PC-9 (cell line): ENCODE data around the gene HTRA3.

Experiments used
- CTCF ChIP-seq: fragments of 200-600 bp; sonication (generic); conservative IDR thresholded peaks from 2 replicates; pipeline ENCODE4 v1.6.1; 2017; ENCODE audit warnings: mixed run types, antibody characterized with exemption, mild to moderate bottlenecking, moderate library complexity
- EZH2 ChIP-seq: fragments of 200-600 bp; sonication (generic); IDR thresholded peaks from 2 replicates; pipeline ENCODE4 v1.8.0; 2017; ENCODE audit warnings: antibody characterized with exemption, low read depth

- no peak for TF ChIP-seq EZH2
- TF ChIP-seq CTCF = no peak
Observed at GRCh38 chr4:8304827-8305695, 35.5 kb downstream of the HTRA3 start.
